Mucosa of stomach (tissue), 1 donor: Measurements from ENCODE around the gene PEAK3.

ENCODE experiments used
- H3K27me3 ChIP-seq: one replicate; pipeline ENCODE4 v1.7.0; 2013; ENCODE audit warnings: mild to moderate bottlenecking, low read length; ENCODE audit not compliant: control insufficient read depth, insufficient read depth
- H3K36me3 ChIP-seq: one replicate; pipeline ENCODE4 v1.7.0; 2013; ENCODE audit warnings: low read length; ENCODE audit not compliant: control insufficient read depth, insufficient read depth
- H3K4me1 ChIP-seq: one replicate; pipeline ENCODE4 v1.7.0; 2013; ENCODE audit warnings: mild to moderate bottlenecking, low read length; ENCODE audit not compliant: control insufficient read depth, insufficient read depth
- H3K4me3 ChIP-seq: one replicate; pipeline ENCODE4 v1.7.0; 2013; ENCODE audit warnings: low read length
- H3K9ac ChIP-seq: one replicate; pipeline ENCODE4 v1.7.0; 2013; ENCODE audit warnings: mild to moderate bottlenecking, low read length, moderate library complexity
- H3K9me3 ChIP-seq: one replicate; pipeline ENCODE4 v1.7.0; 2013; ENCODE audit warnings: mild to moderate bottlenecking, low read length, moderate library complexity; ENCODE audit not compliant: control insufficient read depth
- donor health status: Pancreatic carcinoma.

PEAK3 gene

DNA sequence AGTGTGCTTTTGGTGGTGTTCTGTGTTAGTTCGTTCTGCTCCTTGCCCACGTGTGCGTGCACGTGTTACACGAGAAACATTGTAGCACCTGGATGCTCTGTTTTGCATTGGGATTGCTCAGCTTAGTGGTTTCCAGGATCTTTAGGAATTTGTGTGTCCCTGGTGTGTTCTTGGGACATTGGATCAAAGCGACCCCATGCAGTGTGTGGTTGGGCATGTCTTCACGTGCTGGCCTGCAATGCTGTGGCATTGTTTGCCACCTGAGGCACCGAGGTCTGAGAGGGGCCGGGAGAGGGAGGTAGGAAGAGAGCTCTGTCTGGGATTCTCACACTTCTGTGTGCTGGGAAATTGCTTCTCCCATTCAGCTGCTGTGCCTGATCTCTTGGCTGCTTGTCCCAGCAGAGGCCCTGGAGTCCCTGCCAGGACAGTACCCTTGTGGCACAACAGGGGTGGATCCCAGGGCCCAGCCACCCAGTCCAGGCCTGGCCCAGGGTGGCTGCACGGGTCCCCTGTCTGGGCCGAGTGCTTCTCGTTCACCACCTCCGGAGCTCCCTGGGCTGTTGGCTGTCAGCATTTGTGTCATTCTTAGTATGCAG, 57.1 kb downstream of the PEAK3 start:
- Histone ChIP-seq H3K9ac (no peak overlapping the region), H3K36me3 (peaks cover 26% of the 10 kb centered on the region), H3K9me3 (no peaks in the 10 kb centered on the region), H3K4me1 (peaks cover 9% of the 10 kb centered on the region), H3K27me3 (no peaks in the 10 kb centered on the region), H3K4me3 (no peak overlapping the region)
